Esophagus muscularis mucosa (tissue), 3 donors: ENCODE measurements around the gene LGALS3.

Source experiments
- POLR2A ChIP-seq: fragments of 450-650 bp; IDR thresholded peaks from one replicate; pipeline ENCODE4 v1.6.1; 2017; ENCODE audit warnings: antibody characterized with exemption, moderate library complexity, mild to moderate bottlenecking, low read depth
- TF ChIP-seq, protein P1 (sequence below), 3 experiments: fragments of 200-600 bp in 2 of 3; fragments of 450-650 bp in 1 of 3; sonication (generic) in 2 of 3; IDR thresholded peaks; one replicate each; pipeline ENCODE4 v1.5.1; 2017 to 2019; ENCODE audit warnings: antibody characterized with exemption in 3 of 3, mild to moderate bottlenecking in 2 of 3, moderate library complexity in 1 of 3

DNA sequence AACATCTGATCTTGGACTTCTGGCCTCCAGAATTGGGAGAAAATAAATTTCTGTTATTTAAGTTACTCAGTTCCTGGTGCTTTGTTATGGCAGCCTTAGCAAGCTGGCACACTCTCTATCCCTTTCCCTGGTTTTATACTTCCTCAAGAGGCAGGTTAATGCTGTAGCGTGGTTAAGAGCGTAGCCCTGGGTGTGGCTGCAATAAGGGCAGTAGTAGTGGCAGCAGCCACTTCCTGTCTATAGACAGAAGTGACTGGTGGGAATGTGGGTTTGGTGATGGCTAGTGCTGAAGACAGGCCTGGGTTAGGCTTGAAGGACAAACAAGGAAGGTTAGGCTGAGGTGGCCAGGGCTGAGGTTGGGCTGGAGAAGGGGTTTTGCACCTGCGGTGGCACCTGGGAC lies 3.6 kb upstream of the LGALS3 start:
- TF ChIP-seq, protein P1, sequence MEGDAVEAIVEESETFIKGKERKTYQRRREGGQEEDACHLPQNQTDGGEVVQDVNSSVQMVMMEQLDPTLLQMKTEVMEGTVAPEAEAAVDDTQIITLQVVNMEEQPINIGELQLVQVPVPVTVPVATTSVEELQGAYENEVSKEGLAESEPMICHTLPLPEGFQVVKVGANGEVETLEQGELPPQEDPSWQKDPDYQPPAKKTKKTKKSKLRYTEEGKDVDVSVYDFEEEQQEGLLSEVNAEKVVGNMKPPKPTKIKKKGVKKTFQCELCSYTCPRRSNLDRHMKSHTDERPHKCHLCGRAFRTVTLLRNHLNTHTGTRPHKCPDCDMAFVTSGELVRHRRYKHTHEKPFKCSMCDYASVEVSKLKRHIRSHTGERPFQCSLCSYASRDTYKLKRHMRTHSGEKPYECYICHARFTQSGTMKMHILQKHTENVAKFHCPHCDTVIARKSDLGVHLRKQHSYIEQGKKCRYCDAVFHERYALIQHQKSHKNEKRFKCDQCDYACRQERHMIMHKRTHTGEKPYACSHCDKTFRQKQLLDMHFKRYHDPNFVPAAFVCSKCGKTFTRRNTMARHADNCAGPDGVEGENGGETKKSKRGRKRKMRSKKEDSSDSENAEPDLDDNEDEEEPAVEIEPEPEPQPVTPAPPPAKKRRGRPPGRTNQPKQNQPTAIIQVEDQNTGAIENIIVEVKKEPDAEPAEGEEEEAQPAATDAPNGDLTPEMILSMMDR (IDR thresholded peaks at IDR 0.05), result no peak
- TF ChIP-seq POLR2A, result no peak
